HFFc6 (cell line): ENCODE data around the gene HOXA9. TPM values are rescaled to one million over a fixed set of nuclear protein-coding genes. Genes with fewer than 3 reads are reported as not detected.

Experiments used
- DNase-seq: peaks from one replicate; pipeline ENCODE4 v3.0.0-alpha.2; 2018
- H3K27ac Mint-ChIP-seq: 2 replicates; pipeline ENCODE4 v1.8.0; 2020; ENCODE audit warnings: mild to moderate bottlenecking, mixed read lengths
- H3K27me3 Mint-ChIP-seq: 2 replicates; pipeline ENCODE4 v1.8.0; 2021; ENCODE audit warnings: mild to moderate bottlenecking, moderate library complexity, mixed read lengths; ENCODE audit not compliant: insufficient read depth
- H3K36me3 Mint-ChIP-seq: 2 replicates; pipeline ENCODE4 v1.8.0; 2021; ENCODE audit warnings: low read depth, mixed read lengths
- H3K4me1 Mint-ChIP-seq: 2 replicates; pipeline ENCODE4 v1.8.0; 2020; ENCODE audit warnings: low read depth, mixed read lengths
- H3K4me3 Mint-ChIP-seq: 2 replicates; pipeline ENCODE4 v1.8.0; 2020; ENCODE audit warnings: mild to moderate bottlenecking, moderate library complexity, mixed read lengths
- H3K9me3 Mint-ChIP-seq: 2 replicates; pipeline ENCODE4 v1.8.0; 2020; ENCODE audit warnings: mild to moderate bottlenecking, mixed read lengths
- total RNA-seq, 6 experiments: library from RNA; stranded (reverse); fragmentation: NEBNext Ultra II Directional; extraction: Animal tissue kit (Norgen Biotek cat#: 25700); gene quantifications; 2 replicates in 1 of 6; 3 replicates in 5 of 6; pipeline ENCODE4 v1.2.3, GENCODE V29; 2021
- TF ChIP-seq, protein P1 (sequence below): fragments of 200-600 bp; sonication (generic); IDR thresholded peaks from 2 replicates; pipeline ENCODE4 v1.5.0; 2021; ENCODE audit warnings: antibody characterized with exemption, mild to moderate bottlenecking

HOXA9 gene
- total RNA-seq, 6 experiments from 2014 or later: 25.2 to 37.0 (median 26.7) TPM

DNA sequence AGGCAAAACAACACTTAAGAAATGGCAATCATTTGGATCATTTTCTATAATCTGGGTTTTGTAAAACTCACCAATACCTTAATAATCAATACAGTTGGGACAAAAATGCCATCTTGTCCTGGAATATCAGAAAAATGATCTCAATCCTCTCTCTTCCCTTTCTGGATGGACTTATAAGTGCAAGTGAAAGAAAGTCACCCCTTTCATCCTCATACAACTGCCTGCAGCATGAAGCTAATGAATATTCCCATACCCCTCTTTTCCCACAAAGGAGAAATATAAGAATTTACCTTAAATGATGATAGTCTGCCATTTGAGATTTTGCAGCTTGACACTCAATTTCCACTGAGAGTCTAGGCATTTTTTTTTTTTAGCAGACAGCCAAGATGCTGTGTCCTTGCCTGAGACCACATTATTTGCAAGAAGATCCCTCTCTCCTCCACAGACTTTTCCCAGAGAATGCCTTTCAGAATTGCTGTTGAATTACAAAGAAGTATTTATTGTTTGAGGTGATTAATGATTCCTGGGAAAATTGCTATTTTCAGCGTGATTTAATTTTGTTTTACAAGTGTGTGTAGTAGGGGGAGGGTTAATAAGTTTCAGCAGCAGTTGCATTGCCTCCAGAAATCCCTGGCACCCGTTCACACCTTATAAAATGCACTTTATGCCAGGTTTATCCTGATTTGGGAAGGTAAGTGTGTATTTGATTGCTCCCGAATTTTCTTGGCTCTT, 38.6 kb downstream of the HOXA9 start:
- H3K36me3 Mint-ChIP-seq: peaks cover 11% of the 10 kb centered on the region; the same call in 1 of the 2 replicates
- peaks cover 20% of the 10 kb centered on the region for H3K27me3 Mint-ChIP-seq
- peaks cover 23% of the 10 kb centered on the region for H3K4me1 Mint-ChIP-seq
- TF ChIP-seq, protein P1, sequence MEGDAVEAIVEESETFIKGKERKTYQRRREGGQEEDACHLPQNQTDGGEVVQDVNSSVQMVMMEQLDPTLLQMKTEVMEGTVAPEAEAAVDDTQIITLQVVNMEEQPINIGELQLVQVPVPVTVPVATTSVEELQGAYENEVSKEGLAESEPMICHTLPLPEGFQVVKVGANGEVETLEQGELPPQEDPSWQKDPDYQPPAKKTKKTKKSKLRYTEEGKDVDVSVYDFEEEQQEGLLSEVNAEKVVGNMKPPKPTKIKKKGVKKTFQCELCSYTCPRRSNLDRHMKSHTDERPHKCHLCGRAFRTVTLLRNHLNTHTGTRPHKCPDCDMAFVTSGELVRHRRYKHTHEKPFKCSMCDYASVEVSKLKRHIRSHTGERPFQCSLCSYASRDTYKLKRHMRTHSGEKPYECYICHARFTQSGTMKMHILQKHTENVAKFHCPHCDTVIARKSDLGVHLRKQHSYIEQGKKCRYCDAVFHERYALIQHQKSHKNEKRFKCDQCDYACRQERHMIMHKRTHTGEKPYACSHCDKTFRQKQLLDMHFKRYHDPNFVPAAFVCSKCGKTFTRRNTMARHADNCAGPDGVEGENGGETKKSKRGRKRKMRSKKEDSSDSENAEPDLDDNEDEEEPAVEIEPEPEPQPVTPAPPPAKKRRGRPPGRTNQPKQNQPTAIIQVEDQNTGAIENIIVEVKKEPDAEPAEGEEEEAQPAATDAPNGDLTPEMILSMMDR: no peak
- H3K27ac Mint-ChIP-seq: no peak overlapping the region
- DNase-seq: no peak
- no peaks in the 10 kb centered on the region for H3K9me3 Mint-ChIP-seq
- no peak overlapping the region for H3K4me3 Mint-ChIP-seq

DNA sequence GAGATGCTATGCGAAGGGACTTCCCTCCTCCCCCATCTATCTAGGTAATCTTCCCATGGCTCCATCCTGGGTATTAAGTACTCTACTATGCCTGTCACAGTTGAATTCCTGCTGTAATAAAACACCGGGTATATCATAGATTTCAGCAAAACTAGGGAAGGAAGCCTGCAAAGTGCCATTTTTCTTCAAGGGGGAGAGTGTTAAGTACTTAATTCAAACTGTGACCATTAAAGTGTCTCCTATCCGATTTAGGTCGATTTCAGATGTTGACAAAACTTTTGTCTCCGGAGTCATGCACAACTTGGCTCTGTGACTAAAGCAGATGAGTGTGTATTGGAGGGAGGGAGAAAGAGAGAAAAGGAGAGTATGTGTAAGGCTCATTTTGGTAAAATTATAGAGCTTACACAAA, 39.3 kb downstream of the HOXA9 start:
- H3K4me3 Mint-ChIP-seq: no peak overlapping the region
- no peak overlapping the region for H3K27ac Mint-ChIP-seq
- H3K27me3 Mint-ChIP-seq: peaks cover 20% of the 10 kb centered on the region

DNA sequence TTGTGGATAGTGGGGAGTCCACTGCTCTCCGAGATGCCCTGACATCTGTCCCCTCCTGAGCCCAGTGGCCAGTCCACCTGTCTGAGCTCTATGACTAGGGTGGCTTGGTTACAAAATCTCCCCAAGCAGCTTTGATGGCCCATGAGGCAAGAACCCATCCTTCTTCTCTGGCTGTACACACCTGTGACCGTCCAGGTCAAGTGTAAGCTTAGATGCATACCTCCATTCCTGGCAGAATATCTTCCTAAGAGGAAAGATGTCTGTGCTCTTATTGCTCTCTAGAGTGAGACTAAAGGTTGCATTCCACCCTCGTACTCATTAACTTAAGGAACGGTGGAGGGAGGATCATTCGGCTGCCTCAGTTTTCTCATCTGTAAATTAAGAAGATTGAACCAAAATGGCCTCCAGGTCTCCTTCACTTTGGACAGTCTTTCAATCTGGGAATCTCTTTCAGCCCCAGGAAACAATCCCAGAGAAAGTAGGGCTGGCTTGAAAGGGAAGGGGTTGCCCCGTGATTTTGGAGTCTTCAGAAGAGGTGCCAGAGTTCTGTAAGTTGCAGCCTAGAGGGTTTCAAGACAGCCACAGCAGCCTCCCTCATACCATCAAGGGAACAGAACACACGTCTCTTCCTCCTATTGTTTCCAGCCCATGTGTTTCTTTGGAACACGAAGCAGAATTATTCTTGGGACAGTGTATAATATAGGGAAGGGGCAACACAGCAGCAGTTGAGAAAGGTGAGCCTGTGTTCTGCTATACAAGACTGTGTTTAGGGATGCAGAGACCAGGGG, 40.2 kb downstream of the HOXA9 start:
- Mint-ChIP-seq H3K9me3 (no peaks in the 10 kb centered on the region), H3K27ac (peak overlapping the region; percentile 67; the same call in 1 of the 2 replicates), H3K4me3 (peak overlapping the region; percentile 80), H3K4me1 (peaks cover 16% of the 10 kb centered on the region), H3K27me3 (peaks cover 20% of the 10 kb centered on the region), H3K36me3 (peaks cover 11% of the 10 kb centered on the region; the same call in 1 of the 2 replicates)
- DNase-seq: no peak
- TF ChIP-seq, protein P1: no peak

More for the DNA sequence above, 39.3 kb downstream of the HOXA9 start:
- Mint-ChIP-seq H3K36me3 (peaks cover 11% of the 10 kb centered on the region; the same call in 1 of the 2 replicates), H3K9me3 (no peaks in the 10 kb centered on the region), H3K4me1 (peaks cover 16% of the 10 kb centered on the region)
- DNase-seq: no peak
- TF ChIP-seq, protein P1: no peak

DNA sequence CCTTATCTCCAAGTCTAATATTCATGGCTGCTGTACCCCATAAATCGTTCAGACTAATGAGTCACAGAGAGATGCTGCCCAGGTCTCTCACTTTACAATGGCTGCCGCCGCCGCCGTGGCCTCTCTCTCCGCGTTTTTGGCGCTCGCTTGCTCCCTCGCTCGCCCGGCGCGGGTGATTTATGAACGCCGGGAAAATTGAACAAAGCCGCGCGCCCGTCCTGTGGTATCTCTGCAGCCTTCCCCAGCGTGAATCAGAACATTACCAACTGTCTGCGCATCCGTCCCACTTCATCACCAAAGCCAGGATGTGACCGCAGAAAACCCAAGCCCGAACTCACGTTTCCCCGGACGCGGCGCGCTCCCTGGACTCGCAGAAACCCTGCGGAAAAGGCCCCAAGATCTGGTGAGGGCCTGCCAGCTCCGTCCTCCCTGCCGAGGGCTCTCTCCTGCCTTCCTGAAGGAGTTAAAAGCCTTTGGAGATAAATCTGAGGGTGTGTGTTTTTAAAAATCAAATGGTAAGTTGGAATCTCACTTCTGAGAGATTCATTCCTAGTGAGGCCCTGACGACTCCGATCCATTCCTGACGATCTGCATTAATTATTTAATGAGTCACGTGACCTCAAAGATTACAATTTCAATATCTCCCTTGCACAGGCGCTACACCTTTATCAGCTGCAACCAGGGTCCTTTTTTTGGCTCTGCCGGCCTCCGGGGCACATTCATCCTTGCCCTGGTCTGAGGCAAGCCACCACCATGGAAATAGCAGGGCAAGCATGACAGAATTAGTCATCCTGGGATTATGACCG, 41.0 kb downstream of the HOXA9 start:
- Mint-ChIP-seq H3K4me3 (peak overlapping the region; percentile 80), H3K27me3 (peaks cover 25% of the 10 kb centered on the region), H3K9me3 (no peaks in the 10 kb centered on the region), H3K4me1 (peaks cover 16% of the 10 kb centered on the region), H3K36me3 (peaks cover 10% of the 10 kb centered on the region; the same call in 1 of the 2 replicates), H3K27ac (peak overlapping the region; percentile 67; the same call in 1 of the 2 replicates)
- DNase-seq: peak; percentile 88
- TF ChIP-seq, protein P1: no peak; the same call in 1 of the 2 replicates

DNA sequence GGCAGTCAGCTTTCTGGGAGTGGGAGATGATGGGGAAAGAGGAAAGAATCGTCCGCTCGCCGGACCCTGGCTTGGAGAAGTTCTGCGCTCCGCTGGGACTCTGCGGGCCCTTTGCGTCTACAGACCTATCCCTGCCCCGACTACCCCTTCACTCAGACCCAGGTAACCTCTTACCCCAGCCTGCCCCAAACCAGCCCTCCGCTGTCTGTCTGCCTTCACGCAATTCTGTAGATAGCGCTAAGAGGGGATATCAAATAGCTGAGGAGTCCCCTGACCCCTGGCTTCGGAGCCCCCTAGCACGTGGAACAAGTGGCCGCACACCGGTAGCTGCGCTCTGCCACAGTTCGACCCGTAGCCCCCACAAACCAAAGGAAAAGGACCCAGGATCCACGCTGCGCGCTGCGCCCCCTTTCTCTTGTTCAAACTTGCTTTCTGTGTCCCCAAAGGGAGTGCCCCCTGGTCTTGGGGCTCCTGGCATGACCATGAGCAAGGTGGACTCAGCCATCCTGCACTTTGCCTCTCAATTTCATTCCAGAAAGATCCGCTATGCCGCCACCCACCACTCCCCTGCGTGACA, 41.8 kb downstream of the HOXA9 start:
- DNase-seq: no peak
- Mint-ChIP-seq H3K4me3 (peak overlapping the region; percentile 80), H3K27me3 (peaks cover 29% of the 10 kb centered on the region), H3K36me3 (peaks cover 2% of the 10 kb centered on the region; the same call in 1 of the 2 replicates), H3K4me1 (peaks cover 16% of the 10 kb centered on the region), H3K27ac (peak overlapping the region; percentile 67; the same call in 1 of the 2 replicates), H3K9me3 (no peaks in the 10 kb centered on the region)
- TF ChIP-seq, protein P1: no peak
